ENCODE results near the gene ARHGAP32.

GRCh38 chr11:129090056-129090455, 102.1 kb downstream of the ARHGAP32 start:
- no peak for TF ChIP-seq CTCF (conservative IDR thresholded peaks at IDR 0.05 in 1 of 2, IDR thresholded peaks at IDR 0.05 in 1 of 2; ENCODE audit: low read depth in 1 of 2, low read length in 2 of 2)
- no peak for TF ChIP-seq EZH2 (IDR thresholded peaks at IDR 0.05; ENCODE audit: low read length, missing control alignments)

Measured in fibroblast of lung (primary cell).